ENCODE results near the gene ANKLE2.

DNA sequence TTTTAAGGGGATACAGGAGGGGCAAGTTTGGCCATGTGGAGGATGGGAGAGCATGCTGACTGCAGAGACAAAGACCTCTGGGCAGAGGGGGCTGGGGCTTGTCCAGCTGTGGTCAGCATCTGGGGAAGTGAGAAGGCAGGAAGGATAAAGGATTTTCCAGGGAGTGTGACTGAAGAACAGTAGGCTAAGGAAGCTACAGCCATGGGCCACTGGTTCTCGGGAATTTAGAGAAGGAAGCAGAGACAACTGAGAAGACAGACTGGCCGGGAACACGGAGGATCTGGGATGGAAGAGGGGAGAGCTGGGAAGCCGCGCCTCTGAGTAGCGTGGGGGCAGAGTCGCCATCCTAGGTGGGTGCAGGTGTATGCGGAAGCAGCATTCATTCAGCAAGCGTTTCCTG is 58.0 kb downstream of the ANKLE2 start:
- TF ChIP-seq, protein P1, sequence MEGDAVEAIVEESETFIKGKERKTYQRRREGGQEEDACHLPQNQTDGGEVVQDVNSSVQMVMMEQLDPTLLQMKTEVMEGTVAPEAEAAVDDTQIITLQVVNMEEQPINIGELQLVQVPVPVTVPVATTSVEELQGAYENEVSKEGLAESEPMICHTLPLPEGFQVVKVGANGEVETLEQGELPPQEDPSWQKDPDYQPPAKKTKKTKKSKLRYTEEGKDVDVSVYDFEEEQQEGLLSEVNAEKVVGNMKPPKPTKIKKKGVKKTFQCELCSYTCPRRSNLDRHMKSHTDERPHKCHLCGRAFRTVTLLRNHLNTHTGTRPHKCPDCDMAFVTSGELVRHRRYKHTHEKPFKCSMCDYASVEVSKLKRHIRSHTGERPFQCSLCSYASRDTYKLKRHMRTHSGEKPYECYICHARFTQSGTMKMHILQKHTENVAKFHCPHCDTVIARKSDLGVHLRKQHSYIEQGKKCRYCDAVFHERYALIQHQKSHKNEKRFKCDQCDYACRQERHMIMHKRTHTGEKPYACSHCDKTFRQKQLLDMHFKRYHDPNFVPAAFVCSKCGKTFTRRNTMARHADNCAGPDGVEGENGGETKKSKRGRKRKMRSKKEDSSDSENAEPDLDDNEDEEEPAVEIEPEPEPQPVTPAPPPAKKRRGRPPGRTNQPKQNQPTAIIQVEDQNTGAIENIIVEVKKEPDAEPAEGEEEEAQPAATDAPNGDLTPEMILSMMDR (IDR thresholded peaks at IDR 0.05; ENCODE audit: low read depth, low read length, missing input control), result no peak
- TF ChIP-seq NR2F2 (IDR thresholded peaks at IDR 0.05) (no peak), GABPA (IDR thresholded peaks at IDR 0.05 in 1 of 2, conservative IDR thresholded peaks at IDR 0.05 in 1 of 2) (no peak), EGR1 (IDR thresholded peaks at IDR 0.05; ENCODE audit: low read depth in 2 of 2) (no peak), SP1 (IDR thresholded peaks at IDR 0.05) (no peak), RXRA (IDR thresholded peaks at IDR 0.05) (no peak)
- TF ChIP-seq, protein P2, sequence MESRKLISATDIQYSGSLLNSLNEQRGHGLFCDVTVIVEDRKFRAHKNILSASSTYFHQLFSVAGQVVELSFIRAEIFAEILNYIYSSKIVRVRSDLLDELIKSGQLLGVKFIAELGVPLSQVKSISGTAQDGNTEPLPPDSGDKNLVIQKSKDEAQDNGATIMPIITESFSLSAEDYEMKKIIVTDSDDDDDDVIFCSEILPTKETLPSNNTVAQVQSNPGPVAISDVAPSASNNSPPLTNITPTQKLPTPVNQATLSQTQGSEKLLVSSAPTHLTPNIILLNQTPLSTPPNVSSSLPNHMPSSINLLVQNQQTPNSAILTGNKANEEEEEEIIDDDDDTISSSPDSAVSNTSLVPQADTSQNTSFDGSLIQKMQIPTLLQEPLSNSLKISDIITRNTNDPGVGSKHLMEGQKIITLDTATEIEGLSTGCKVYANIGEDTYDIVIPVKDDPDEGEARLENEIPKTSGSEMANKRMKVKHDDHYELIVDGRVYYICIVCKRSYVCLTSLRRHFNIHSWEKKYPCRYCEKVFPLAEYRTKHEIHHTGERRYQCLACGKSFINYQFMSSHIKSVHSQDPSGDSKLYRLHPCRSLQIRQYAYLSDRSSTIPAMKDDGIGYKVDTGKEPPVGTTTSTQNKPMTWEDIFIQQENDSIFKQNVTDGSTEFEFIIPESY (IDR thresholded peaks at IDR 0.05), result no peak
- TF ChIP-seq, protein P3, sequence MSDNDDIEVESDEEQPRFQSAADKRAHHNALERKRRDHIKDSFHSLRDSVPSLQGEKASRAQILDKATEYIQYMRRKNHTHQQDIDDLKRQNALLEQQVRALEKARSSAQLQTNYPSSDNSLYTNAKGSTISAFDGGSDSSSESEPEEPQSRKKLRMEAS (IDR thresholded peaks at IDR 0.05), result no peak
- TF ChIP-seq, protein P4, sequence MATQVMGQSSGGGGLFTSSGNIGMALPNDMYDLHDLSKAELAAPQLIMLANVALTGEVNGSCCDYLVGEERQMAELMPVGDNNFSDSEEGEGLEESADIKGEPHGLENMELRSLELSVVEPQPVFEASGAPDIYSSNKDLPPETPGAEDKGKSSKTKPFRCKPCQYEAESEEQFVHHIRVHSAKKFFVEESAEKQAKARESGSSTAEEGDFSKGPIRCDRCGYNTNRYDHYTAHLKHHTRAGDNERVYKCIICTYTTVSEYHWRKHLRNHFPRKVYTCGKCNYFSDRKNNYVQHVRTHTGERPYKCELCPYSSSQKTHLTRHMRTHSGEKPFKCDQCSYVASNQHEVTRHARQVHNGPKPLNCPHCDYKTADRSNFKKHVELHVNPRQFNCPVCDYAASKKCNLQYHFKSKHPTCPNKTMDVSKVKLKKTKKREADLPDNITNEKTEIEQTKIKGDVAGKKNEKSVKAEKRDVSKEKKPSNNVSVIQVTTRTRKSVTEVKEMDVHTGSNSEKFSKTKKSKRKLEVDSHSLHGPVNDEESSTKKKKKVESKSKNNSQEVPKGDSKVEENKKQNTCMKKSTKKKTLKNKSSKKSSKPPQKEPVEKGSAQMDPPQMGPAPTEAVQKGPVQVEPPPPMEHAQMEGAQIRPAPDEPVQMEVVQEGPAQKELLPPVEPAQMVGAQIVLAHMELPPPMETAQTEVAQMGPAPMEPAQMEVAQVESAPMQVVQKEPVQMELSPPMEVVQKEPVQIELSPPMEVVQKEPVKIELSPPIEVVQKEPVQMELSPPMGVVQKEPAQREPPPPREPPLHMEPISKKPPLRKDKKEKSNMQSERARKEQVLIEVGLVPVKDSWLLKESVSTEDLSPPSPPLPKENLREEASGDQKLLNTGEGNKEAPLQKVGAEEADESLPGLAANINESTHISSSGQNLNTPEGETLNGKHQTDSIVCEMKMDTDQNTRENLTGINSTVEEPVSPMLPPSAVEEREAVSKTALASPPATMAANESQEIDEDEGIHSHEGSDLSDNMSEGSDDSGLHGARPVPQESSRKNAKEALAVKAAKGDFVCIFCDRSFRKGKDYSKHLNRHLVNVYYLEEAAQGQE (IDR thresholded peaks at IDR 0.05), result no peak
